NK-92 treated with Interleukin-12 subunit alpha and Interleukin-12 subunit beta, amount 100 ng/mL, for 24 hours (cell line): ENCODE results near the gene STX5.
"Not testable (repeated sequence)": the region's sequence is repeated elsewhere in the genome, so short reads cannot be mapped to it uniquely, and the experiment has no call there.

Experiments
- DNase-seq: peaks from one replicate; lab custom pipeline; 2025; lab: John Stamatoyannopoulos, UW

STX5 gene

DNA sequence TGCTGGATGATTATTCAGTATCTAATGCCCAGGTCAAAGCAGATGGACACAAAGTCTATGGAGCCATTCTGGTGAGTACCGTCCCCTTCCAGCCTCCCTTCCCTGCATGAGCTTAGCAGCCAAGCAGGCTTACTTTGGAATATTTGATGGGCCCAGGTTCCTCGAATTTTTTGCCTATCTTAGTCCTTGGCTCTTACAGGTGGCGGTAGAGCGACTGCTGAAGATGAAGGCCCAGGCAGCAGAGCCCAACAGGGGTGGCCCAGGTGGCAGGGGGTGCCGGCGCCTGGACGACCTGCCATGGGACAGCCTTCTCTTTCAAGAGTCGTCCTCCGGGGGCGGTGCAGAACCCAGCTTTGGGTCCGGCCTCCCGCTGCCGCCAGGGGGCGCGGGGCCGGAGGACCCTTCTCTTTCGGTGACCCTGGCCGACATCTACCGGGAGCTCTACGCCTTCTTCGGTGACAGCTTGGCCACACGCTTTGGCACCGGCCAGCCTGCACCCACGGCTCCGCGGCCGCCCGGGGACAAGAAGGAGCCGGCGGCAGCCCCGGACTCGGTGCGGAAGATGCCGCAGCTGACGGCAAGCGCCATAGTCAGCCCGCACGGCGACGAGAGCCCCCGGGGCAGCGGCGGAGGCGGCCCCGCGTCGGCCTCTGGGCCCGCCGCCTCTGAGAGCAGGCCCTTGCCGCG lies 45.4 kb downstream of the STX5 start:
- peak; percentile 81 for DNase-seq

DNA sequence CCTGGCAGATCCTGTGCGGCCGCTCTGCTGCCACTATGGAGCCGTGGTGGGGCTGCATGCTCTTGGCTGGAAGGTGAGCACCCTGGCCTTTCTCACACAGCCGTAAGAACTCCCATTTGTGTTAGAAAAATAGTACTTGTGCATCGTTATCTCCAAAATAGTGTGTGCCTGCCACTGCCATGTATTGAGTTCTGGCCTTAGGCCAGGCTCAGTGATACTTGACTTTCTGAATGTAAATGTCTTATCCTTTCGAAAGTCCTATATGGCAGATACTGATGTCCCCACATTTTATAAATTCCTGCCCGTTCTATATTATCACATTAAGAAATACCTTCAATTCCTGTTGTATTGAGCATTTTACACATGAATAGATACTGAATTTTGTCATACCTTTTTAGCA lies 49.1 kb downstream of the STX5 start:
- DNase-seq = no peak

DNA sequence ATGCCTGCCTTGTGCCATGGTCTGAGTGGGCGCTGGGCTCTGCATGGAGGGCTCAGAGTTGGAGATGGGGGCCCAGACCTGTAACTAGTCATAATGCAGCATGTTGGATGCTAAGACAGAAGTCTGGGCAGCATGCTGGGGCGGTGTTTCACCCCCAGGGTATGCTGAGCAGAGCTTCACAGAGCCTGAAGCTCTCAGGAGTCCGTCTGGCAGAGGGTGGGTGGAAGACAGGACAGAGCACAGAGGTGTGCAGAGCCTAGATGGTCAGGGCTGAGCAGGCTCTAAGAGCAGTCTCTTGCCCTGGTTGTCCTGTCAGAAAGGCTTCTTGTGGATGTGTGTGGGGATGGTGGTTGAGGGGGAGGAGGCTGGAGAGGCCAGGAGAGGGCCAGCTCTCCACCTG lies 53.4 kb downstream of the STX5 start:
- no peak for DNase-seq

DNA sequence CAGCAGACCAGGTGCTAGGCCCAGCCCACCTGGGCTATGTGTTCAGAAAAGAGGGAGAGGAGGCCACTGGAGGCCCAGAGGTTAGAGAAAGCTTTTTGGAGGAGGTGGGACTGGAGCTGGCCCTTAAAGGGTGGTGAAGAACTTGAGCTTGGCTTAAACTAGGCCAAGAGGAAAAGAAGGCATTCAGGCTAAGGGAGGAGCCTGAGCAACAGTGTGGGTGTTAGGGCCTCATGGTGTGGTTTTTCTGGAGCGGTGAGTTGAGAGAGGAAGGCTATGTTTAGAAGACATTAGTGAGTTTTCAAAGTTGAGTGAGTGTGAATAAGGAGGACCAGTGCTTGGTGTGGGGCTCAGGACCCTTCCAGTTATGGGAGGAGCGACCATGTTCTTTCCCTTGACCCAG lies 54.5 kb downstream of the STX5 start:
- DNase-seq = no peak

DNA sequence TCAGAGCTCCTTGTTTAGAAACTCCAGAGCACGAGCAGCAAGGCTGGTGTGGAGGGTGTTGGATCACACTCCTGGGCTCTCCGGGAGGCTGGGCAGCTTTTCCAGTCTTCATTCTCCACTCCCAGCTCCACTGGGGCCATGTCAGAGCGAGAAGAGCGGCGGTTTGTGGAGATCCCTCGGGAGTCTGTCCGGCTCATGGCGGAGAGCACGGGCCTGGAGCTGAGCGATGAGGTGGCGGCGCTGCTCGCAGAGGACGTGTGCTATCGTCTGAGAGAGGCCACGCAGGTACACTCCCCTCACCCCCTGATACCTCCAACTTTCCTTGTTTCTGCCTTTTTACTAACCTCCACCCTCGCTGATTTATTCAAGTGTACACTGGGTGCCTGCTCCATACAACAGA lies 56.2 kb downstream of the STX5 start:
- DNase-seq = no peak

DNA sequence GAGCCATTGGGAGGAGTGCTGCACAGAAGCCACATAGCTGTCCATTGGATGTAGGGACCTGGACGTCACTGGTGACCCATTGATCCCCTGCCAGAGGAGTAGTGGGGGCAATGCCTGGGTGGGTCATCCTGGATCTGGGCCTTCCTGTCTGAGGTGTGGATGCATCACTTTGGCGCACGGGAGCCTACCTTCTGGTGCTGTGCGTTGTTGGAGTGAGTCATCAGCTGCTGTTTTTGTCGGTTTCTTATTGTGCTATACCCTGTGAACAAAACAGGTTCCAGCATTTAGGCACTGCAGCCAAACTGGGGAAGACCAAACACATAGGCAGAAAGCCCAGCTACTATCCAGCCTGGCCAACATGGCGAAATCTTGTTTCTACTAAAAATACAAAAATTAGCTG lies 57.4 kb downstream of the STX5 start:
- no peak for DNase-seq

DNA sequence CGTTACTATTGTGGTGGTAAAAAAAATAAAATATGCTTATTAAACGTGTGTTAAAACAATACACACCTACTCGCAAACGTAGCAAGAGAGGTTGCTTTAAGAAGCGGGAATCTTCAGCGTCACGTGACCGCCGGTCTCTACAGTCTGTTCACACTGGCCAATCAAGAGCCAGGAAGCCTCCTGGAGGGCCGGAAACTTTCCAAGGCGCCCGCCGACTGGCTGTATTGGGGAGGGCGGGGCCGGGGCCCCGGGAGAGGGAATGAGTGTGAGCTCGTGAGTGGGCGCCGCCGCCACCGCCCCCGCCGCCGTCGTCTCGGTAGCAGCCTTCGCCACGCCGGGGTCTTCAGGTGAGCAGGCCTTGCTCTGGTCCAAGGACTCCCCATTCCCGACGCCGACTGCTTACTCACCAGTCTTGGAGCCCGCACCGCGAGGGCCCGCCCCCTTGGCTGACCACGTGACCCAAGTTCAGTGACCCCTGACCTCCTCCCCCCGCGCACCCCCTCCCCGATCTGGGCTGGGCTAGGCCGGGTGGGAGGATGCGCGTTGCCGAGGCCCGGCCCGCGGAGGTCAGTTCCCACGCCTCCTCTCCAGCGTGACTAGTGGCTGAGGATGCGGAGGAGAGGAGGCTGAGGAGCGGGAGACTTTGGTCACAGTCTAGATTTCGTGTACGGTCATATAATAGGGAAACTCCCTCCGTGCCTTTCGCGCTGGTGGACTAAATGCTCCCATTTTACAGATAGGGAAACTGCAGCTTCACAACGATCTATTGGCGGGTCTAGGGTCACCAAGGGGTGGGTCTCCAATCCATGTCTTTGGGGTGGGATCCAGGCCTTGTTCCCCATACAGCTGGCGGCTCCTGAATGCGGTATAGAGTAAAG lies 60.5 kb downstream of the STX5 start, which contains the start of gene TAF6L:
TAF6L (plus strand) TSS at position 253 of the 878 bp plus-strand sequence. CDS start 4,388 bp downstream, outside the sequence.
- peak; percentile 95 for DNase-seq

DNA sequence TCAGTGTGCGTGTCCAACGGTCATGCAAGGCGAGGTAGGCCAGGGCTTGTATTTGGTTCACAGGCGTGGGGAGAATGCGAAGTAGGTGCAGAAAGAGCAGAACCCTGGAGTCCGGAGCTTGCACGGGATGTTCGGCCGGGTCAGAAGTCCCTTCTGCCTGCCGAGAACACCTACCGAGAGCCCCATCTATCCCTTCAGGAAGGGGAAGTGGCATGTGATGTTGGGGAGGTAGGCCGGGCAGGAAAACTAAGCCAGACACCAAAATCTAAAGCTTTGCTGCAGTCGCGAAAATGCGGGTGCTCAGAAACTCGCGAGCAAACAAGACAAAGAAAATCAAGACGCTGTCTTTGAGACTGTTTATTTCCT lies 61.1 kb downstream of the STX5 start:
- no peak for DNase-seq

DNA sequence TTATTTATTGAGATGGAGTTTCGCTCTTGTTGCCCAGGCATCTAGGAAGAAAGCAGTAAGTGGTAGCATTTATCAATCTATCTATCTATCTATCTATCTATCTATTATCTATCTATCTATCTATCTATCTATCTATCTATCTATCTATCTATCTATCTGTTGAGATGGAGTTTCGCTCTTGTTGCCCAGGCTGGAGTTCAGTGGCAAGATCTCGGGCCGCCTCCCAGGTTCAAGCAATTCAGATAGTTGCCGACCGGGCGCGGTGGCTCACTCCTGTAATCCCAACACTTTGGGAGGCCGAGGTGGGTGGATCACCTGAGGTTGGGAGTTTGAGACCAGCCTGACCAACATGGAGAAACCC lies 71.0 kb downstream of the STX5 start:
- DNase-seq = not testable (repeated sequence)

DNA sequence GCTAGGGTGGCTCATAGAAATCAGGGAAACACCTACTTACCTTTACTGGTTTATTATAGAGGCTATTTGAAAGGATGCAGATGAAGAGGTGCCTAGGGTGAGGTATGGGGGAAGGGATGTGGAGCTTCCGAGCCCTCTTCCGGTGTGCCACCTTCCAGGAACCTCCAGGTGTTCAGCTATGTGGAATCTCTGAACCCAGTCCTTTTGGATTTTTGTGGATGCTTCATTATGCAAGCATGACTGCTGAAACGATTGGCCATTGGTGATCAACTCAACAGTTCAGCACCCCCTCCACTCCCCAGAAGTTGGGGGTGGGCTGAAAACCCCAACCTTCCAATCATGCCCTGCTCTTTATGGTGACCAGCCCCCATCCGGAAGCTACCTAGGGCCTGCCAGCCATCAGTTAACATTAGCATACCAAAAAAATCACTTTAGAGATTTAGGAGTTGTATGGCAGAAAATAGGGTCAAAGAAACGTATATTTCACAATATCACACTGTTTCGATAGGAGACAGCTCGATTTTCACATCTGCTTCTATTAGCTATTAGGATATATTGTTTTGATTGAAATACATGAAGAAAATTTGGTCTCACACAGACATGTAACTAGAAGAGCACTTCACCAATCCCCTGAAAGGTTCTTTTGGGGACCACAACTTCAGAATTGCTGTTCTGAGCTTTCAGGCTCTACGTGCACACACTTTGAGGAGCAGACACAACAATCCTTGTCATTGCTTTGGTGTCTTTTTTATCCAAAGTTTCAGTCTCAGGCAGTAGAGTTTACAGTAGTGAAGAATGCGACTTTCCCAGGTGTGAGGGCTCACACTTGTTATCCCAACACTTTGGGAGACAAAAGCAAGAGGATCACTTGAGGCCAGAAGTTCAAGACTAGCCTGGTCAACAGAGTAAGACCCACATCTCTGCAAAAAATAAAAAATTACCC lies 73.7 kb downstream of the STX5 start:
- no peak for DNase-seq
